Hepatocyte (in vitro differentiated cells): ENCODE measurements around the gene NIN. TPM values are rescaled to one million over a fixed set of nuclear protein-coding genes. Genes with fewer than 3 reads are reported as not detected.
"Not testable (repeated sequence)": the region's sequence is repeated elsewhere in the genome, so short reads cannot be mapped to it uniquely, and the experiment has no call there.

Experiments
- DNase-seq: peaks from one replicate; pipeline ENCODE4 v3.0.0-alpha.2; 2016; ENCODE audit warnings: low spot score
- H2AFZ ChIP-seq: fragments of 200-600 bp; sonication (generic); 2 replicates; pipeline ENCODE4 v1.6.0; 2016; ENCODE audit warnings: antibody characterized with exemption, mild to moderate bottlenecking
- H3K27ac ChIP-seq: fragments of 200-600 bp; sonication (generic); 2 replicates; pipeline ENCODE4 v1.5.1; 2016; ENCODE audit warnings: mild to moderate bottlenecking
- H3K27me3 ChIP-seq: fragments of 200-600 bp; sonication (generic); 2 replicates; pipeline ENCODE4 v1.6.1; 2016
- H3K36me3 ChIP-seq: fragments of 200-600 bp; sonication (generic); replicated peaks from 2 replicates; pipeline ENCODE4 v1.5.1; 2016; ENCODE audit warnings: low read depth; ENCODE audit not compliant: insufficient read depth
- H3K4me1 ChIP-seq: fragments of 200-600 bp; sonication (generic); 2 replicates; pipeline ENCODE4 v1.5.1; 2016; ENCODE audit warnings: mild to moderate bottlenecking, moderate library complexity; ENCODE audit not compliant: insufficient read depth
- H3K4me2 ChIP-seq: fragments of 200-600 bp; sonication (generic); 2 replicates; pipeline ENCODE4 v1.6.0; 2016
- H3K4me3 ChIP-seq: fragments of 200-600 bp; sonication (generic); 2 replicates; pipeline ENCODE4 v1.5.1; 2016; ENCODE audit warnings: mild to moderate bottlenecking
- H3K79me2 ChIP-seq: fragments of 200-600 bp; sonication (generic); 2 replicates; pipeline ENCODE4 v1.6.0; 2017; ENCODE audit warnings: mild to moderate bottlenecking
- H3K9me2 ChIP-seq: fragments of 200-600 bp; sonication (generic); replicated peaks from 2 replicates; pipeline ENCODE4 v1.6.0; 2017; ENCODE audit warnings: mild to moderate bottlenecking; ENCODE audit not compliant: insufficient read depth
- H3K9me3 ChIP-seq: fragments of 200-600 bp; sonication (generic); 2 replicates; pipeline ENCODE4 v1.5.1; 2016; ENCODE audit warnings: low read depth, mild to moderate bottlenecking
- H4K20me1 ChIP-seq: fragments of 200-600 bp; sonication (generic); 2 replicates; pipeline ENCODE4 v1.6.0; 2016; ENCODE audit warnings: mild to moderate bottlenecking; ENCODE audit not compliant: insufficient read depth, poor library complexity, severe bottlenecking
- CTCF ChIP-seq: fragments of 200-600 bp; sonication (generic); IDR thresholded peaks from 2 replicates; pipeline ENCODE4 v1.5.1; 2016; ENCODE audit warnings: antibody characterized with exemption, mild to moderate bottlenecking; ENCODE audit not compliant: poor library complexity
- EZH2 ChIP-seq: fragments of 200-600 bp; sonication (generic); IDR thresholded peaks from 2 replicates; pipeline ENCODE4 v1.6.1; 2016; ENCODE audit warnings: antibody characterized with exemption, mild to moderate bottlenecking, borderline replicate concordance
- EZH2phosphoT487 ChIP-seq: fragments of 200-600 bp; sonication (generic); IDR thresholded peaks from one replicate; pipeline ENCODE4 v1.6.1; 2018; ENCODE audit warnings: antibody characterized with exemption, mild to moderate bottlenecking, low read depth, moderate library complexity; ENCODE audit not compliant: unreplicated experiment, severe bottlenecking
- WGBS: methylation state at CpG from one replicate; pipeline ENCODE4 v1.1.6; 2016; ENCODE audit warnings: low lambda C conversion rate; ENCODE audit errors: missing lambda C conversion rate; 5-methylcytosine and 5-hydroxymethylcytosine counted together
- polyA plus RNA-seq: library from polyadenylated mRNA; unstranded; fragments of >200 nt; fragmentation: Nextera tagmentation; extraction: Ambion mirVana; gene quantifications from 2 replicates; pipeline ENCODE4 v1.2.1, GENCODE V29; 2016
- total RNA-seq: library from RNA; depleted of rRNA; stranded (reverse); fragments of >200 nt; gene quantifications from 2 replicates; pipeline ENCODE4 v1.2.3, GENCODE V29; 2014

NIN gene
- total and polyA plus RNA-seq, 2 experiments from 2014 or later = 4.2 to 11.6 TPM

GRCh38 chr14:50821510-50822464, 9.2 kb downstream of the NIN start:
- Histone ChIP-seq H3K9me3 (no peaks in the 10 kb centered on the region), H2AFZ (no peak overlapping the region), H3K4me3 (no peak overlapping the region), H3K4me2 (no peak overlapping the region), H3K27ac (no peak overlapping the region), H3K9me2 (no peaks in the 10 kb centered on the region), H3K36me3 (no peaks in the 10 kb centered on the region), H3K79me2 (peaks cover 46% of the 10 kb centered on the region), H4K20me1 (peaks cover 3% of the 10 kb centered on the region), H3K4me1 (peaks cover 3% of the 10 kb centered on the region), H3K27me3 (peaks cover 28% of the 10 kb centered on the region)
- TF ChIP-seq EZH2 = no peak
- TF ChIP-seq EZH2phosphoT487 = no peak
- no peak for TF ChIP-seq CTCF
- DNase-seq = no peak
- WGBS = 91% methylated on average over 13 of the region's 13 CpGs

GRCh38 chr14:50820786-50821509, 10.0 kb downstream of the NIN start:
- H3K27me3 ChIP-seq = peaks cover 20% of the 10 kb centered on the region
- WGBS = 87% methylated on average over 3 of the region's 3 CpGs
- peaks cover 38% of the 10 kb centered on the region for H3K79me2 ChIP-seq
- H3K4me3 ChIP-seq = no peak overlapping the region
- H3K27ac ChIP-seq = no peak overlapping the region
- no peak overlapping the region for H3K4me2 ChIP-seq
- no peaks in the 10 kb centered on the region for H3K4me1 ChIP-seq
- no peaks in the 10 kb centered on the region for H4K20me1 ChIP-seq
- no peaks in the 10 kb centered on the region for H3K36me3 ChIP-seq
- DNase-seq = no peak
- no peaks in the 10 kb centered on the region for H3K9me3 ChIP-seq
- no peak overlapping the region for H2AFZ ChIP-seq
- TF ChIP-seq EZH2 (no peak), EZH2phosphoT487 (no peak), CTCF (no peak)
- no peaks in the 10 kb centered on the region for H3K9me2 ChIP-seq

GRCh38 chr14:50819303-50819702, 11.7 kb downstream of the NIN start:
- not testable (repeated sequence) for H3K27ac ChIP-seq, DNase-seq, H4K20me1 ChIP-seq, H3K9me2 ChIP-seq, H3K4me1 ChIP-seq, H3K4me2 ChIP-seq, H3K4me3 ChIP-seq, H2AFZ ChIP-seq, H3K36me3 ChIP-seq, H3K27me3 ChIP-seq, H3K9me3 ChIP-seq
- peaks cover 23% of the 10 kb centered on the region for H3K79me2 ChIP-seq
- 90% methylated on average over 6 of the region's 6 CpGs for WGBS
